ENCODE results near the gene ADCY4. TPM values are rescaled to one million over a fixed set of nuclear protein-coding genes. Genes with fewer than 3 reads are reported as not detected.

Gene ADCY4
- total RNA-seq, 1 donor from 2014 or later, result 26.5 TPM

DNA sequence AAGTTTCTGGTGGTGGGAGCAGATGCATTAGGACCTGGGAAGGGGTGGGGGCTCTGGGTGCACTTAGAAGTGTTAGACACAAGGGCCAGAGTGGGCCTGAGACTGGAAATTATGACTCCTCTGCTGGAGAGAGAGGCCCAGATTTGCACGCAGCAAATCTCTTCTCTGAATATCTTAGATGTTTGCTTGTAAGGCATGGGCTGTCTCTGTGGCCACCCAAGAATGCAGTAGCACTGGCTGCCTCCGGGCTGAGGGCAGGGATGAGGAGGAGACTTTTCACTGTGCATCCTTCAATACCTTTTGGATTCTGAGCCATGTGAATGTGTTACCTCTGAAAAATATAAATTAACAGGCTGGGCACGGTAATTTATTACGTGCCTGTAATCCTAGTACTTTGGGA, 49.5 kb downstream of the ADCY4 start:
- intact Hi-C loops (cut with micrococcal nuclease), result no loop called here

DNA sequence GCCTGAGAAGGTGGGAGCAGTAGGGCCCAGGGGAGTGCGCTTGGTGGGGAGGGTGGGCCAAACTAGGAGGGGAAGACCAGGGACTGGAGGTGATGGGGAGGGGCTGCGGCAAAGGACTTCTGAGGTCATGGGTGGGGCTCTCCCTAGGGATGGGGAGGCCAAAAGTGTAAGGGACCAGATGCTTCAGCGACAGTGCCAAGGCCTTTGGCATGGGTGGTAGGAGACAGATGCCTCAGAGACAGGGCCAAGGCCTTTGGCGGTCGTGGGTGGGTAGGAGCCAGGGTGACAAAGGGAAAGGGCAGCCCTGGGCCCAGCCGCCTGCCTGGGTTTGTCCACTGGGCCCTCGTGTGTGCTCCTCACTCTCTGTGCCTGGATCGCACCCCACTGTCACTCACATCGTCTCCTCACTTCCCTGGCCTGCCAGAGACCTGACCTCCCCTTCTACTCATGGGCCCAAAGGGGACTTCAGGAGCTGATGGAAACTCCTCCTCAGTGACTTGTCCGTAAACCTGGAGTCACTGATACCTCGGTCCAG, 50.3 kb downstream of the ADCY4 start:
- DNase-seq, result no peak
- intact Hi-C loops (cut with micrococcal nuclease), result no loop called here
- ATAC-seq, result no peak

More for the DNA sequence above, 49.5 kb downstream of the ADCY4 start:
- DNase-seq, result no peak
- no peak for ATAC-seq

DNA sequence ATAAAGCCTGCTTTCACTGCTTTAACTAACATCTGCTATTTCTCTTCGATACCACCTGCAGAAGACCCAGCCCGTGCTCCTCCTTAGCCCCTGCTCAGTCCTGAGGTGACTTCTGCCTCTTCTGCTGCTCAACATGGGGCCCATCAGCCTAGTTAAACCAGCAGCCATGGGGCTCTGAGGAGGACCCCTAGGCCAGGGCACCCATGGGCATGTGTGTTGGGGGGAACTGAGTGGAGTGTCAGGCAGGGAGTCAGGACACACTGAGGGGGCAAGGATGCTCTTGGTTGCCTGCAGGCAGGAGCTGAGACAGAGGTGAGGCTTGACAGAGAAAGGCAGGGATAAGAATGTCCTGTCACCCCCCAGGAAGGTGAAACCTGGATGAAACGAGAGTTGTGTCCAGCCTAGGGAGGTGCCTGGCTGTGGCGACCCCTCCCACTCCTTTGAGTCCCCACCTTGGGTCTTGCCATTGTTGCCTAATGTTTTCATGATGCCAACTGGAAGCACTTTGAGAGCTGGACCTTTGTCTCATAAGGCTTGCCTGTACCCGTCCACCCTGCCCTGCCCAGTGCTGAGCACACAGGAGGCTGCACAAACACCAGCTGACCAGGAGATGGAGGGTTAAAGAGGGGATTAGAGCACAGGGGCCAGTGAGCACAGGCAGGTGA, 50.9 kb downstream of the ADCY4 start:
- DNase-seq (no peak), ATAC-seq (no peak)

DNA sequence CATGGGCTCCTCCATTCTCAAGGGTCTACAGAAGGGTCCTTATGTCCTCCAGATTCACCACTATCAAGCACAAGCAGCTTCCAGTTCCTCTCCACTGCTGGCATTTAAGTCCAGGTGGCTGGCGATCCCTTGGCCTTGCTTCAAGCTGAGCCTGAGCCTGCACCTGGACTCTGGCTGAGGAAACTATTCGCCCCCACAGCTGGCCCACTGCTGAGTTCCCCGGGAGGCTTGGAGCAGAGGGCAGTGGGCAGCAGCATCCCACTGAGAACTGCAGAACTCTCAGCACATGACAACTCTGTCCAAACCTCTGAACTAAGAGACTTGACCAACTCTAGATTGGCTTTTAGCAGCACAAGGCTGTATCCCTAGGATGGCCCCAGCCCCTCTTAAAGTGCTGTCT, 52.1 kb downstream of the ADCY4 start:
- intact Hi-C loops (cut with micrococcal nuclease), result no loop called here
- ATAC-seq (no peak), DNase-seq (no peak)

More for the DNA sequence above, 50.9 kb downstream of the ADCY4 start:
- intact Hi-C loops (cut with micrococcal nuclease), result no loop called here

DNA sequence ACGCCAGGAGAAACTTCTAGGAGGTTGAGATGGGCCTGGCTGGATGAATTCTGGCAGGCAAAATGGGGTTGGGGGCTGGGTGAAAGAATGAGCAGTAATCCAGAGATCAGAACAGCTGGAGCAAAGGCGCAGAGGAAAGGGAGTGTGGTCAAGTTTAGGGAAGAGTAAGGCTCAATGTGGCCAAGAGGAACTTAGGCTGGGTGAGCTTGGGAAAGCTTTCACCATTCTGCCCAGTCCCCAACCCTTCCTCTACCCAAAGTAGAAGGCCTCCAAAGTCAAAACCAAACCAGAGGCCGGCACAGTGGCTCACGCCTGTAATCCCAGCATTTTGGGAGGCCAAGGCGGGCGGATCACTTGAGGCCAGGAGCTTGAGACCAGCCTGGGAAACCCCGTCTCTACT, 53.2 kb downstream of the ADCY4 start:
- DNase-seq, result no peak
- ATAC-seq, result no peak
- intact Hi-C loops (cut with micrococcal nuclease), result no loop called here

DNA sequence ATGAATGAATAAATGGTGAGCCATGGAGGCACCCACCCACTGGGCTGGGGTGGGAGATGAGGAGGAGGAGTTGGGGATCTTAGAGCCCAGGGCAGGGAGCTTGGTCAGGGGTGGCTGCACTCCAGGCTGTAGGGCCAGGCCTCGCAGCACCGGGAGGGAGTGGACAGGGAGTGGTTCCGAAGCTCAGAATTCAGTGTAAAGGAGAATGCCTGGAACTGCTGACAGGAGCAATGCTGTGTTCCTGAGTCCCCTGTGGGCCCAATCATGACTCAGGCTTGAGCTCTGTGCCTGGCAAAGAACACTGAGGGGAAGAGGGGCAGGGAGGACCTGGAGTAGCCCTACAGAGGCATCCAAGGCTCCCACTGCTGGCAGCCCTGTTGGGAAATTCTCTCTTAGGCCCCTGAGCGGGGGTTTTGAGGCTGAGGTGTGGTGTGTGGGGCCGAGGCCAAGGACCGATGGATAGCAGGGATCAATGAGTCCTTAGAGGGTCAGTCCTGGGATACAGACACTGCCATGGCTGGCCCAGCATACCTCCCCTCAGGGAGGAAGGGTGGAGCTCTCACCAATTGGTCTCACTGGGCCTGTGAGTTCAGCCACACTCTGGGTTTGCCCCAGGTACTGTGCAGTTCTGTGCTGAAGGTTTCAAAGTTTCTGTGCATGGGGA, 53.9 kb downstream of the ADCY4 start:
- no peak for DNase-seq
- peak; percentile 41 for ATAC-seq
- intact Hi-C loops (cut with micrococcal nuclease), result no loop called here

DNA sequence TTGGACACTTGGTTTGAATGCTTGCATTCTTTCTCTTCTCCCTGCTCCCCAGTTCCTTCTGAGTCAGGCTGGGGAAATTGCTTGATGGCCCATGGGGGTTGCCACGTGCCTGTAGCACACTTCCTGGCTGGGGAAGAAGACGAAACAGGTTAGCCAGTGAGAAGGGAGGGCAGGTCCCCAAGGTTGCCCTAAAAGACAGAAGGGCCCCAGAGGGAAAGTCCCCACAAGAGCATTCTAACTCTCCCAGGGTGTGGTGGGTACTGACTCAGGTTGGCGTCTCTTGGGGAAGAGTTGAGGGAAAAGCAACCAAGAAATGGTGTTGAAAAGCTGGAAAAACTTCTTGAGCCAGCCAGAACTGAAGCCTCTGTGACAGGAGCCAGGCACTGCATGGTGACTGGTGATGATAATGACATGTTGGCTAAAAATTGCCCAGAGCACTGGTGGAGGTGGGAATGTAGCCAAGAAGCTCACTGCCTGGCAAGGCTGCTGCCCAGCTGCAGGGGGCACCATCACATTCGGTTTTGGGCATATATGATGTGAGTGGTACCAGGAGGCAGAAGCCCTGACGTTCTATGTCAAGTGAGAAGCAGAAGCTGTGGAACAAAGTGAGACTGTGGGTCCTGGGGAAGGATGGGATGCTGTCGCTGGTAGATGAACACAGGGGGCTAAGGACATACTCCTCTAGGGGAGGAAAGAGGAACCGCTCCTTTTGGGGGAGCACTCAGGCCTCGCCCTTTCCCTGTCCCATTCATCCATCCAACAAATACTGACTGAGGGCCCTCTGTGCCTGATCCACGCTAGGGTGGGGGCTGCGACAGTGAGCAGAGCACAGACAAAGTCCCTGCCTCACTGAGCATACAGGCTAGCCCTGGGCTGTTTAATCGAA, 55.3 kb downstream of the ADCY4 start:
- DNase-seq (peak; percentile 73), ATAC-seq (peak; percentile 88)
- intact Hi-C loops (cut with micrococcal nuclease), result no loop called here

DNA sequence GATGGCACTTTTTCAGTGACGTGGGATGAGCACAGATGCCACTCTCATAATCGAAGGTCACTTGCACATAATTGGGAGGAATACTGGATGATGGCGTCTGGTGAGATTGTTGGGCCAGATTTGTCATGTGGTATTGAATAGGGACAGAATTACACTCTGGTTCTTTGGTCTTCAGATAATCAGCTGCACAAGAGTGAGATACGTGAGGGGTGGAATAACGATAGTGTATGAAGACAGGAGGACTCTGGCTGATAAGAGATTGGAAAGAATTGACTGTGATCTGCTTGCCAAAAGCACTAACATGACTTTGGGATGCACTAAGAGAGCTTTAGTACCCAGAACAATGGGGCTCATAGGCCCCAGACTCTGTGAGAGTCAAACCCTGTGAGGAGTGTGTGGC, 56.4 kb downstream of the ADCY4 start:
- ATAC-seq (no peak), DNase-seq (no peak)
- intact Hi-C loops (cut with micrococcal nuclease), result no loop called here

DNA sequence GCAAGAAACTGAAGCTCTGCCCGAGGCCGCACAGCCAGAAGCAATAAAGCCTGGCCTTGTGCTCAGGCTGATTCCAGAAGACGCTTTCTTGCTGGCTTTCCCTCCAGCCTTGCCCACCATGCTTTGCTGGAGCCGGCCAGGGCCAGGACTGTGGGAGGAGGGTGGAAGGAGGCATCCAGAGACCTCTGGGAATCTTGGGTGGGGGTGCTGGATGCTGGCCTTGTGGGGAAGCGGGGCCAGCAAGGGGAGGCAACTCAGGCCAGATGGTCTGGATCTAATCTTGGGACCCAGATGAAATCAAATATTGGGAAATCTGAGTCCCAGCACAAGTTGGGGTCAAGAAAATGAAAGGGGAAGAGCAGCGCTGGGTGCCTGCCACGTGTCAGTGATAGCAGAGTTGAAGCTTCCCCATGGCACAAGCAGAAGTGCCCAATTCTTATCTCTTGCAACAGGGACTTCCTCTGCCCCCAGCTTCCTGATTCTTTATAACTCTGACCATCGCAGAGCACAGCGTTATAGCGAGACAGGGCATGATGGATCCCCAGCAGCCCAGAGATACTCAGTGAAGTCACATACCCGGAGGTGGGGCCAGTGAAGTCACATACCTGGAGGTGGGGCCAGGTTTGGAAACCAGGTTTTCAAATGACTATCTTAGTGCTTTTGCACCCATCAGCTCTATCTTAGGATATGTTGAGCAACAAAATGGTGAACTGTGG, 57.1 kb downstream of the ADCY4 start:
- ATAC-seq (peak; percentile 6), DNase-seq (no peak)
- intact Hi-C loops (cut with micrococcal nuclease), result no loop called here

DNA sequence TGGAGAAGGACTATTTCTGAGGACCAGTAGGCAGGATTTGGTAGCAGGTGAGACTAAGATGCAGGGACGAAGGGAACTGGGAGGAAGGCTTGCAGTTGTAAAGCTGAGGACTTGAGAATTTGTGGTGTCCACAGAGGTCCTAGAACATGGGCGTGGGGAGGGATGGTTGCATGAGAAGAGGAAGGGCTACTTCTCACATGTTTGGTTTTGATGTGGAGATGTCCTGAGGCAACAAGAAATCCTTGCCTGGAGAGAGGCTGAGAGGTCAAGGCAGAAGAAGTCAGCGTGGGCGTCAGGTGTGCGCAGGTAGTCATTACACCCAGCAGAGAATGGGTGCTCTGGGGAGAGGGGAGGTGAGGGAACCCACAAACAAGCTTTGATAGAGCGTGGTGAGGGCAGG, 57.8 kb downstream of the ADCY4 start:
- intact Hi-C loops (cut with micrococcal nuclease), result no loop called here
- ATAC-seq (no peak), DNase-seq (no peak)

DNA sequence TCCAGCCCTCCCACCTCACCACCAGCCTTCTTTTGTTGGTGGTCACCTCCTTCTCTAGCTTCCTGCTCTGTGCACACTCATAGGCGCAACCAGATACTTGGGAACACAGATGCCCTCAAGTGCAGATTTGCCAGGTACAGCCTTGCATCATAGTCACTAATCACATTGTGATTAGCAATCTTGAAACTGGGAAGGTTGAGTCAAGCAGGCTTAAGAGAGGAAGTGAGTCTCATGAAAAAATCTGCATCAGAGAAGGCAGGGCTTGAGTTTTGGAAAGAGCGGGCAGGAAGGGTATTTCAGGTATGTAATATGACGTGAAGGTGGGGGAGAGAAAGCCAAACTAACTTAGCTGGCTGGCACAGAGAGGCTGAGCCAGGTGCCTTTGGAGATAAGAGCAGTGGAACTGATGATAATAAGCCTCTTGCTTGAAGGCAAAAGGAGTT, 60.7 kb downstream of the ADCY4 start:
- DNase-seq, result no peak

DNA sequence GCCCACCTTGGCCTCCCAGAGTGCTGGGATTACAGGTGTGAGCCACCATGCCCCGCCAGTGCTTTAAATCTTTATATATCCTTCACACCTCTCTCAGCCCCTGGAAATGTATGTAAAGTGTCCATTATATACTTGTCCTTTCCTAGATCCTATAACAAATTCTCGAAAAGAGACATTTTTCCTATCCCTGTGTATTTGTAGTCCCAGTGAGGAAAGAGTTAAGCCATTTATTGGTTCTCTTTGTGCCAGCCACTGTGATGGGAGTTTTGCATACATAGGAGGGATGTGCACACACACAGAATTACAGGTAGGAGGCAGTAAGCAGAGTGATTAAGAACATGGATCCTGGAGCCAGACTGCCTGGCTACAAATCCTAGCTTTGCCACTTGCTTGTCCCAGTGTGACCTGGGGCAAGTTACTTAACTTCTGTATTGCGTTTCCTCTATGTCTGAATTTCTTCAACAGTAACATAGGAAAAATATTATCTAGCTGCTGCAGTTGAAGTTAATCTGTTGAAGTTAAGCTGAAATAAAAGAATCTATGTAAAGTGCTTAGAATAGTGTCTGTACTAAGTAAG, 61.4 kb downstream of the ADCY4 start:
- intact Hi-C loops (cut with micrococcal nuclease), result no loop called here
- no peak for ATAC-seq
- no peak for DNase-seq

More for the DNA sequence above, 60.7 kb downstream of the ADCY4 start:
- peak; percentile 17 for ATAC-seq
- intact Hi-C loops (cut with micrococcal nuclease), result no loop called here

DNA sequence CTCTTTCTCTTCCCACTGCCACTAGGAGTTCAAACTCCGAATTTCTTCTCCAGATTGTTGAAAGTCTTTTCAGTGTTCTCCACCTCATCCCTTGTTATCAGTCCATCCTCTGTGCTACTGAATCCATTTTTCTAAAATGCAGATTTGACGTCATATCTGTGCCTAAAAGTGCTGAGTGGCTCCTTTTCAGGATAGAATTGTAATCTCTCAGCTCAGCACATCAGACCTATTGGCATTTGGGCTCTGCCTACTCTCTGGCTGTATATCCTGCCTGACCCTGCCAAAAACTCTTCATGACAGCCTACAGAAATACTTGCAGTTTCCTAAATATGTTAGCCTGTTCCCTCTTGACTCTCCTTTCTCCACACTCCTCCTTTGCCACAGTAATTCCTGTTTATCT, 62.4 kb downstream of the ADCY4 start:
- intact Hi-C loops (cut with micrococcal nuclease), result no loop called here
- ATAC-seq (no peak), DNase-seq (no peak)

DNA sequence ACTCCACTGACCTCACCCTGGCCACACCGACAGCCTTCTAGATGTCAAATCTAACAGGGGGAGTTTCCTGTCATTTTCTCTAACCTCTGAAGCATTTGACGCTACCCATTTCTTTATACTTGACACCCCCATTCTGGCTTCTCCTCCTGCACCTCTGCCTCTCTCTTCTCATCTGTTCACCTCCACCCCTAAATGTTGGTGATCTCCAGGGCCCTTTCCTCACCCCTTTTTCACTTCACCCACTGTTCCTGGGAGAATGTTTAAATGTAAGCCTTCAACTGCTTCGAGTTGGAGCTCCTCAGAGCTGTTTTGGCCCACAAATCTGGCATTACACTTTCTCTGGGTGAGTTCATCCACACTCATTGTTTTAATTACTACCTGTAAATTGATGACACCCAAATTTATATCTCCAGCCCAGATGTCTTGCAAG, 63.0 kb downstream of the ADCY4 start:
- DNase-seq (no peak), ATAC-seq (no peak)
- intact Hi-C loops (cut with micrococcal nuclease), result no loop called here

DNA sequence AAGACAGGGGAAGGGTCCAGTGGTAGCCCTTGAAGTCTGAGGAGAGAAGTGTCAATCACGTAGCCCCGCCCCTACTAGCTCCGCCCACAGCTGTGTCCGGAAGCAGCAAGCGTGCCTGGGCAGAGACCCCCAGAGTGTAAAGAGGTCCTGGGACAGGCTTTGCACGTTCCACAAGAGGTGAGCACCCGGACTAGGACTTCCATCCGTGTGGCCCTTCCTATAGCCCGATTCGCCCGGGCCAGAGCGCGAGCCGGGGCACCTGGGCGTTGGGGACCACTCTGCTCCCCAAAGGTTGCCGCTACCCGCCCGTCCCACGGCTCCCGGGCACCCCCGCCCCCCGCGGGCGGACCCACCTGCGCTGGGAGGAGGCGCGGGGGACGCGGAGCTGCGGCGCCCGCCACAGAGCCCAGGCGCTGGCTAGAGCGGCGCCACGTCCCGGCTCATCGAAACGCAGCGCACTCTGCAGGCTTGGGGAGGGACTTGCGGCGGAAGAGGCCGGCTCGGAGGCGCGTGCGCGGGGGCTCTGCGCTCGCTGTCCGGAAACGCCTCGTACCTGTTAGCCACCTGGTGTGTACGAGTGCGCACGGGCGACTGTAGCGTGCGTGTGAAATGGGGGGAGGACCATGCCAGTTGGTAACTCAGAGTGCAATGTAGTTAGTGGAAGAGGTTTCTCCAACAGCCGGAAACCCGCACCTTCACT, 63.6 kb downstream of the ADCY4 start, which contains the start of gene RABGGTA:
TSS of gene RABGGTA (minus strand) at position 464 of the 700 bp plus-strand sequence. CDS start 482 bp downstream, outside the sequence.
- peak; percentile 93 for DNase-seq
- peak; percentile 95 for ATAC-seq
- intact Hi-C loops (cut with micrococcal nuclease), result no loop called here

DNA sequence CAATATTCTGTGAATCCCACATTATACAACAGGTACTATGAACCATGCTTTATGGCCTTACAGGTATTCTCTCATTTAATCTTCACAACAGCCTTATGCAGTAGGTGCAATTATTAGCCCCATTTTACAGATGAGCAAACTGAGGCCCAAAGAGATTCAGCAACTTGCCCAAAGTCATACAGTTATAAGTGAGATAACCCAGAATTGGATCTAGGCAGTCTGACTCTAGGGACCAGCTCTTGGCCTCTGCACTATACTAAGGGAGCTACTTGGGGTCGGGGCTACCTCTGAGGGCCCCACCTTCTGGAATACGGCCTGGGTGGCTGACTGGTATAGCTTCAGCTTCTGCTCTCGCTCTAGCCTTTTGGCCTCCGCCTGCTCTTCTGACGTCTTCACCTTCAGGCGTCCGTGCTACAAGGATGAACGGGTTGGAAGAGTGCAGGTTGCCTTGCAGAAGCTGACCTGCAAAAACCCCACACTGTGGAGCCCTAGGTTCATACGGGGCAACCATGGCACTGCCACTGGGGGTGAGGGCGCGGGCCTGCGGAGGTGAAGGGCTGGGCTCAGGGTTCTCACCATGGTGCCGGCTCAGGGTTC, 64.2 kb downstream of the ADCY4 start:
- no peak for ATAC-seq
- no peak for DNase-seq
- intact Hi-C loops (cut with micrococcal nuclease), result no loop called here

DNA sequence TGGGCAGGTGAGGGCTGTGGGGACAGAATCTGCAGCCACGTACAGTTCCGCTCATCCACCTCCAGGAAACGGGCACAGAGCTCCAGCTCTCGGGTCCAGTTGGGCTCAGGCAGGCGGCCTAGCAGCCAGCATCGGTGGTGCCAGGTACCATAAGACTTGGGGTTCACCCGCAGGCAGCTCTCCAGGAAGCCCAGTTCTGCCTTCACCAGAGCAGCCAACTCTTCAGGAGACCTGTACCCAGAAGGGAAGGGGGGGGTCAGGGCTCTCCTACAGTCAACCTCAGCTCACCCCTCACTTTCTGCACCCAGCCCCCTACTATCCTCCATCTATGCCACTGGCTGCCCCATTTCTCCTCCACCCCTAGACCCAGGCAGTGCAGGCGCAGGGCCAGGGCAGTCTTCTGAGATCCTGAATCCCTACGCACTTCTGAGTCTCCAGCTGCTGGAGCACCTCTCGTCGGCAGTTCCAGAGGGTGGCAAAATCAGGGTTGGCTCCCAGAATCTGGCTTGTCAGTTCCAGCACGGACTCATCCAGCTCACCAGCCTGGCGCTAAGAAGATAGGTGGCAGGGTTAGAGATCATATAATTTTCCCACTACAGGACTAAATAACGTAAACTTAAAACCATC, 64.8 kb downstream of the ADCY4 start:
- ATAC-seq (no peak), DNase-seq (no peak)
- intact Hi-C loops (cut with micrococcal nuclease), result no loop called here

All from left ventricle myocardium superior (tissue), 1 donor.